PC-3 (cell line): ENCODE results near the gene YEATS4. TPM values are rescaled to one million over a fixed set of nuclear protein-coding genes. Genes with fewer than 3 reads are reported as not detected.

Experiments used
- ATAC-seq: fragments of 200-7000 bp; cut with Tn5 transposase; 2 replicates; pipeline ENCODE4 v1.9.1; 2020; ENCODE audit warnings: mild to moderate bottlenecking, moderate library complexity
- BruUV-seq: library from RNA; stranded (reverse); fragments of 400-500 nt; replicated peaks from 2 replicates; lab custom pipeline; 2021; lab: Mats Ljungman, UMichigan
- CTCF ChIA-PET: fragments of 300-600 bp; sonication (Branson Sonifier 250); formaldehyde crosslinking; loops from one replicate; lab custom pipeline; 2022; ENCODE audit warnings: antibody characterized with exemption; lab: Charles Lee
- POLR2A ChIA-PET: fragments of 300-600 bp; sonication (Branson Sonifier 250); formaldehyde crosslinking; loops from one replicate; lab custom pipeline; 2022; ENCODE audit warnings: antibody characterized with exemption; ENCODE audit not compliant: unreplicated experiment; lab: Charles Lee
- DNase-seq: peaks from one replicate; pipeline ENCODE4 v3.0.0-alpha.2; 2015
- H2AFZ ChIP-seq: fragments of 300-600 bp; sonication (generic); 2 replicates; pipeline ENCODE4 v1.6.0; 2016; ENCODE audit warnings: antibody characterized with exemption, low read length
- H3F3A ChIP-seq: fragments of 300-600 bp; sonication (generic); one replicate; pipeline ENCODE4 v1.6.0; 2017; ENCODE audit warnings: antibody characterized with exemption, low read length, control low read depth, mild to moderate bottlenecking; ENCODE audit not compliant: unreplicated experiment
- H3K27ac ChIP-seq: fragments of 300-600 bp; sonication (generic); 2 replicates; pipeline ENCODE4 v1.5.1; 2016; ENCODE audit warnings: mild to moderate bottlenecking, low read length
- H3K27me3 ChIP-seq: fragments of 300-600 bp; sonication (generic); 2 replicates; pipeline ENCODE4 v1.6.1; 2016; ENCODE audit warnings: low read length, mixed read lengths
- H3K36me3 ChIP-seq: fragments of 300-600 bp; sonication (generic); 2 replicates; pipeline ENCODE4 v1.6.1; 2016; ENCODE audit warnings: low read depth, mixed run types, low read length, mixed read lengths
- H3K4me1 ChIP-seq: fragments of 300-600 bp; sonication (generic); 2 replicates; pipeline ENCODE4 v1.5.1; 2016; ENCODE audit warnings: low read length; ENCODE audit not compliant: insufficient read depth
- H3K4me2 ChIP-seq: fragments of 300-600 bp; sonication (generic); 2 replicates; pipeline ENCODE4 v1.6.0; 2016; ENCODE audit warnings: low read length
- H3K4me3 ChIP-seq: fragments of 300-600 bp; sonication (generic); 2 replicates; pipeline ENCODE4 v1.5.1; 2016; ENCODE audit warnings: mild to moderate bottlenecking, low read length, mixed read lengths
- H3K79me2 ChIP-seq: fragments of 300-600 bp; sonication (generic); 2 replicates; pipeline ENCODE4 v1.6.1; 2017; ENCODE audit warnings: low read length, mixed read lengths
- H3K9ac ChIP-seq: fragments of 300-600 bp; sonication (generic); 2 replicates; pipeline ENCODE4 v1.6.0; 2016; ENCODE audit warnings: mild to moderate bottlenecking, low read length
- H3K9me2 ChIP-seq: fragments of 300-600 bp; sonication (generic); replicated peaks from 2 replicates; pipeline ENCODE4 v1.6.1; 2016; ENCODE audit warnings: mixed run types, low read length, mixed read lengths
- H3K9me3 ChIP-seq: fragments of 300-600 bp; sonication (generic); 2 replicates; pipeline ENCODE4 v1.6.1; 2016; ENCODE audit warnings: low read length, mixed read lengths
- H4K20me1 ChIP-seq: fragments of 300-600 bp; sonication (generic); 2 replicates; pipeline ENCODE4 v1.6.1; 2016; ENCODE audit warnings: low read length, mixed read lengths
- CTCF ChIP-seq: fragments of 300-600 bp; sonication (generic); conservative IDR thresholded peaks from 2 replicates; pipeline ENCODE4 v1.5.1; 2017; ENCODE audit warnings: antibody characterized with exemption, low read depth, mild to moderate bottlenecking, low read length
- EZH2 ChIP-seq: fragments of 300-600 bp; sonication (generic); IDR thresholded peaks from one replicate; pipeline ENCODE4 v1.6.1; 2017; ENCODE audit warnings: antibody characterized with exemption, mild to moderate bottlenecking, low read length; ENCODE audit not compliant: unreplicated experiment
- EZH2phosphoT487 ChIP-seq: fragments of 300-600 bp; sonication (generic); IDR thresholded peaks from 2 replicates; pipeline ENCODE4 v1.6.1; 2018; ENCODE audit warnings: mild to moderate bottlenecking, antibody characterized with exemption, low read length, borderline replicate concordance
- intact Hi-C: fragments of 100-400 bp; cut with micrococcal nuclease; formaldehyde crosslinking; loops from 2 replicates; pipeline ENCODE4 v1.9.0; 2023
- total RNA-seq: library from RNA; depleted of rRNA; stranded (reverse); fragments of >200 nt; gene quantifications from 2 replicates; pipeline ENCODE4 v1.2.3, GENCODE V29; 2014

YEATS4 gene
- total RNA-seq, 1 experiment from 2014 or later: 41.3 TPM

GRCh38 chr12:69417231-69417630 lies 57.7 kb downstream of the YEATS4 start:
- TF ChIP-seq EZH2 (no peak), CTCF (no peak), EZH2phosphoT487 (no peak)
- Histone ChIP-seq H3K9me2 (no peaks in the 10 kb centered on the region), H3K4me2 (no peak overlapping the region), H3K9me3 (no peaks in the 10 kb centered on the region), H3K36me3 (no peaks in the 10 kb centered on the region), H3K79me2 (no peaks in the 10 kb centered on the region), H3K27me3 (no peaks in the 10 kb centered on the region), H3F3A (no peaks in the 10 kb centered on the region), H3K4me1 (no peaks in the 10 kb centered on the region), H3K27ac (no peak overlapping the region), H2AFZ (no peak overlapping the region), H3K9ac (no peak overlapping the region), H4K20me1 (no peaks in the 10 kb centered on the region), H3K4me3 (no peak overlapping the region)
- ATAC-seq: no peak
- intact Hi-C loops: no loop called here
- DNase-seq: no peak
- ChIA-PET CTCF (no interaction called here), POLR2A (no interaction called here)
- BruUV-seq: no TSS peak

DNA sequence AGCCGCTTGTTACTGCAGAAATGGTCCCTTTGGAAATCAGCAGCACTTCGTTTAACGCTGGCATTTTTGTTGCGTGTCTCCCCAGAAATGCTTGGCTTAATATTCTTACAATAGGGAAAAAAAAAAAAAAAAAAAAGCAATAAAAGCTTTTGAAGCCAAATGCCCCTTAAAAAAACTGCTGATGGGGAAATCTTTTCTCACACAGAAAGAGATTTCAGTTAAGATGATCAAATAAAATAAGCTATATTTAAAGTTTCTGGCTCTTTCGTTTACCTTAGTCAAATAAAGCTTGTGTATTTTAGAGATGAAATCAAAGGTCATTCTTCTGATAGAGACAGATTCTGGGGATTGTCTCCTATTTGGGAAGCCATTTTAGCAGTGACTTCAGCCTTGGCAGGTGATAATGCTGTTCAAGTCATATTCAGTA lies 58.2 kb downstream of the YEATS4 start:
- no peak overlapping the region for H3K9ac ChIP-seq
- ChIA-PET POLR2A (no interaction called here), CTCF (no interaction called here)
- H3K79me2 ChIP-seq: no peaks in the 10 kb centered on the region
- DNase-seq (no peak), ATAC-seq (no peak)
- H3K4me1 ChIP-seq: no peaks in the 10 kb centered on the region
- no peak for TF ChIP-seq CTCF
- TF ChIP-seq EZH2: no peak
- no peak for TF ChIP-seq EZH2phosphoT487
- H3K27me3 ChIP-seq: no peaks in the 10 kb centered on the region
- H3K4me2 ChIP-seq: no peak overlapping the region
- intact Hi-C loops: no loop called here
- no peaks in the 10 kb centered on the region for H4K20me1 ChIP-seq
- BruUV-seq: no TSS peak
- no peaks in the 10 kb centered on the region for H3K36me3 ChIP-seq
- no peak overlapping the region for H3K27ac ChIP-seq
- no peaks in the 10 kb centered on the region for H3K9me2 ChIP-seq
- H3F3A ChIP-seq: no peaks in the 10 kb centered on the region
- no peaks in the 10 kb centered on the region for H3K9me3 ChIP-seq
- no peak overlapping the region for H2AFZ ChIP-seq
- H3K4me3 ChIP-seq: no peak overlapping the region

GRCh38 chr12:69419701-69420100 lies 60.2 kb downstream of the YEATS4 start:
- TF ChIP-seq EZH2: no peak
- H3K4me2 ChIP-seq: no peak overlapping the region
- DNase-seq: no peak
- no peaks in the 10 kb centered on the region for H3K4me1 ChIP-seq
- no peak for ATAC-seq
- intact Hi-C loops: no loop called here
- H3K9me3 ChIP-seq: no peaks in the 10 kb centered on the region
- no peak overlapping the region for H3K27ac ChIP-seq
- H3K4me3 ChIP-seq: no peak overlapping the region
- no peaks in the 10 kb centered on the region for H3K9me2 ChIP-seq
- H3F3A ChIP-seq: no peaks in the 10 kb centered on the region
- ChIA-PET CTCF (no interaction called here), POLR2A (no interaction called here)
- H3K9ac ChIP-seq: no peak overlapping the region
- H3K27me3 ChIP-seq: no peaks in the 10 kb centered on the region
- no peaks in the 10 kb centered on the region for H3K79me2 ChIP-seq
- H2AFZ ChIP-seq: no peak overlapping the region
- no peaks in the 10 kb centered on the region for H4K20me1 ChIP-seq
- no TSS peak for BruUV-seq
- no peaks in the 10 kb centered on the region for H3K36me3 ChIP-seq
